Uterus (tissue), 4 donors: ENCODE results near the gene CROT. TPM values are rescaled to one million over a fixed set of nuclear protein-coding genes. Genes with fewer than 3 reads are reported as not detected.

Experiments
- DNase-seq, 2 donors: peaks; one replicate each; pipeline ENCODE4 v3.0.0-alpha.2; 2019 to 2020
- H3K27ac ChIP-seq, 2 donors: fragments of 200-600 bp; sonication (generic); 1 replicate in 1 of 2; 2 replicates in 1 of 2; pipeline ENCODE4 v1.5.1; 2016 to 2018
- H3K27me3 ChIP-seq, 2 donors: fragments of 200-600 bp; sonication (generic); one replicate each; pipeline ENCODE4 v1.5.1; 2018 to 2019; ENCODE audit warnings: control low read depth in 1 of 2
- H3K36me3 ChIP-seq, 2 donors: fragments of 200-600 bp; sonication (generic); one replicate each; pipeline ENCODE4 v1.5.1; 2019; ENCODE audit warnings: control low read depth in 1 of 2
- H3K4me1 ChIP-seq, 2 donors: fragments of 200-600 bp; sonication (generic); one replicate each; pipeline ENCODE4 v1.5.1; 2018 to 2019; ENCODE audit warnings: control low read depth in 1 of 2
- H3K4me3 ChIP-seq, 2 donors: fragments of 200-600 bp; sonication (generic); 1 replicate in 1 of 2; 2 replicates in 1 of 2; pipeline ENCODE4 v1.5.1; 2018 to 2019; ENCODE audit warnings: mild to moderate bottlenecking in 1 of 2
- H3K9me3 ChIP-seq, 2 donors: fragments of 200-600 bp; sonication (generic); one replicate each; pipeline ENCODE4 v1.5.1; 2019; ENCODE audit warnings: control low read depth in 1 of 2
- POLR2A ChIP-seq, 2 donors: fragments of 450-650 bp; IDR thresholded peaks; one replicate each; pipeline ENCODE4 v1.6.1; 2016; ENCODE audit warnings: antibody characterized with exemption in 2 of 2, mild to moderate bottlenecking in 1 of 2, moderate library complexity in 1 of 2
- intact Hi-C: fragments of 100-400 bp; cut with DNase I; formaldehyde crosslinking; loops from one replicate; pipeline ENCODE4 v1.15.1; 2023; ENCODE audit warnings: low total_unique reads
- total RNA-seq, 4 donors: library from RNA; depleted of rRNA in 3 of 4; stranded (reverse); fragments of >200 nt in 3 of 4; gene quantifications; one replicate each; pipeline versions ENCODE4 v1.1.0 to v1.2.4, GENCODE V29; 2014 to 2023
- TF ChIP-seq, protein P1 (sequence below), 4 experiments: fragments of 200-600 bp in 2 of 4; fragments of 450-650 bp in 2 of 4; sonication (generic) in 2 of 4; IDR thresholded peaks; one replicate each; pipeline ENCODE4 v1.5.1; 2016 to 2019; ENCODE audit warnings: antibody characterized with exemption in 4 of 4, mild to moderate bottlenecking in 2 of 4, moderate library complexity in 1 of 4
- donor health status: DM: yes; HTN: yes; CAD: no.

The CROT gene
- total RNA-seq, 4 donors from 2014 or later, result 4.1 to 43.0 (median 14.0) TPM

DNA sequence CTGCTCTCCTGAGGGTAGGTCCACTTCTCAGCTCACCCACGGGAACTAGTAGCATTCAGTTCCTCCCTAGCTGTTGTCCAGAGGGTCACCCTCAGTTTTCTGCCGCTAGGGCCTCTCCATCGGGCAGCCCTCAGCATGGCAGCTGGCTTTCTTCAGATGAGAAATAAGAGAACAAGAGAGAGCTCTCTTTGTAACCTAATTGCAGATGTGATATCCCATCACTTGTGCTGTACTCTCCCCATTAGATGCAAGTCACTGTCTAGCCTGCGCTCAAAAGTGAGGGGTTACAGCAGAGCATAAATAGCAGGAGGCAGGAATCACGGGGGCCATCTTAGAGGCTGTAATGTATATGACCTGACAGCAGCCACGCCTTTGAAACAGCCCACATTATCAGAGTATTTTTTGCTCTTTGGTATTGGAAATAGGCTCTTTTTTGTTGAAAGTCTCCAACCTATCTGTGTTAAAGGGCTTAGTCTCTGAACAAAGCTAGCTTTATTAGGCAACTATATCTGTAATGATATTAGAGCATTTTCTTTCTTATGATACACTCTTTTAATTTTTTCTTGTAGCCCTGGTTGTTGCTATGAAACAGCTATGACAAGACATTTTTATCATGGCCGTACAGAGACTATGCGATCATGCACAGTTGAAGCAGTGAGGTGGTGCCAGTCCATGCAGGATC, 45.7 kb downstream of the CROT start:
- Histone ChIP-seq H3K4me3 (no peak overlapping the region), H3K27ac (no peak overlapping the region), H3K27me3 (no peaks in the 10 kb centered on the region), H3K9me3 (no peaks in the 10 kb centered on the region), H3K4me1 (no peaks in the 10 kb centered on the region), H3K36me3 (no peaks in the 10 kb centered on the region)
- intact Hi-C loops, result loop anchor here (10.0 kb wide), 1 partner anchor 266 kb away; no protein-coding TSS in a partner anchor
- TF ChIP-seq, protein P1, sequence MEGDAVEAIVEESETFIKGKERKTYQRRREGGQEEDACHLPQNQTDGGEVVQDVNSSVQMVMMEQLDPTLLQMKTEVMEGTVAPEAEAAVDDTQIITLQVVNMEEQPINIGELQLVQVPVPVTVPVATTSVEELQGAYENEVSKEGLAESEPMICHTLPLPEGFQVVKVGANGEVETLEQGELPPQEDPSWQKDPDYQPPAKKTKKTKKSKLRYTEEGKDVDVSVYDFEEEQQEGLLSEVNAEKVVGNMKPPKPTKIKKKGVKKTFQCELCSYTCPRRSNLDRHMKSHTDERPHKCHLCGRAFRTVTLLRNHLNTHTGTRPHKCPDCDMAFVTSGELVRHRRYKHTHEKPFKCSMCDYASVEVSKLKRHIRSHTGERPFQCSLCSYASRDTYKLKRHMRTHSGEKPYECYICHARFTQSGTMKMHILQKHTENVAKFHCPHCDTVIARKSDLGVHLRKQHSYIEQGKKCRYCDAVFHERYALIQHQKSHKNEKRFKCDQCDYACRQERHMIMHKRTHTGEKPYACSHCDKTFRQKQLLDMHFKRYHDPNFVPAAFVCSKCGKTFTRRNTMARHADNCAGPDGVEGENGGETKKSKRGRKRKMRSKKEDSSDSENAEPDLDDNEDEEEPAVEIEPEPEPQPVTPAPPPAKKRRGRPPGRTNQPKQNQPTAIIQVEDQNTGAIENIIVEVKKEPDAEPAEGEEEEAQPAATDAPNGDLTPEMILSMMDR (IDR thresholded peaks at IDR 0.05), result no peak
- TF ChIP-seq POLR2A (IDR thresholded peaks at IDR 0.05), result no peak
- no peak for DNase-seq

DNA sequence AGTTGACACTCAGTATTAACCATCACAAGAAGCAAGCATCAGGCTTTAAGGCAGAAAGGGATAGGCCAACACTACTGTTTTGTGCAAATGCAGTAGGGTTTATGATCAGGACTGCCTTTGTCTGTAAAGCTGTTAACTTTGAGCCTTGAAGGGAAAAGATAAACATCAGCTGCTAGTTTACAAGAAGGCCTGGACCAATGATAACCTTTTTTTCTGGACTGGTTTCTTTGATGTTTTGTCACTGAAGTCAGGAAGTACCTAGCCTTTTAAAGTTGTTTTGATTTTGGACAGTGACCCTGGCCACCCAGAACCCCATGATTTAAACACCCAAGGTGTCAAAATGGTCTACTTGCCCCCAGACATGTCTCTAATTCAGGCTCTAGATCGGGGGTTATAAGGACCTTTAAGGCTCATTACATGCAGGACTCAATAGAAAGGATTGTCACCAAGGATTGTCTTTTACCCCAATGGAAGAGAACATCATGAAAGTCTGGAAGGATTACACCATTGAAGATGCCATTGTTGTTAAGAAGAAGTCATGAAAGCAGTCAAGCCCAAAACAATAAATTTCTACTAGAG, 50.1 kb downstream of the CROT start:
- Histone ChIP-seq H3K4me3 (no peak overlapping the region), H3K4me1 (peaks cover 0 to 3% of the 10 kb centered on the region in 2 donors), H3K27ac (no peak overlapping the region), H3K36me3 (no peaks in the 10 kb centered on the region), H3K27me3 (no peaks in the 10 kb centered on the region), H3K9me3 (no peaks in the 10 kb centered on the region)
- TF ChIP-seq, protein P1 (IDR thresholded peaks at IDR 0.05), result no peak
- no peak for TF ChIP-seq POLR2A (IDR thresholded peaks at IDR 0.05)
- intact Hi-C loops, result loop anchor here (10.0 kb wide), 1 partner anchor 271 kb away; no protein-coding TSS in a partner anchor
- no peak for DNase-seq

DNA sequence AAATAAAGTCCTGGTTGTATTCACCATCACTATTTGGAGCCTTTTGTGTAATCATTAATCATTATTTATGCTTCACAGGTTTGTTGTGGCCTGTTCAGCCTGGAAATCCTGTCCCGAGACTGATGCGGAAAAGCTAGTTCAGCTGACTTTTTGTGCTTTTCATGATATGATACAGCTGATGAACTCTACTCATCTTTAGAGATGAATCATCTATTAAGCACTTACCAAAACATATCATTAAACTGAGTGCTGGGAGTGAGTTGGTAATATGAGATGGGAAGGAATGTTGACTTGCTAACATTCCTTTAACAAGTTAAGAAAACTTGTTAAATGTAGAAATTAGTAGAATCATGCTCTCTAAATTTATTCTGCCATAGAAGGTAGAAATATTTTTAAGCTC, 53.0 kb downstream of the CROT start:
- H3K27ac ChIP-seq, result peak overlapping the region; percentile 30 to 56
- no peaks in the 10 kb centered on the region for H3K27me3 ChIP-seq
- peaks cover 0 to 3% of the 10 kb centered on the region in 2 donors for H3K4me1 ChIP-seq
- intact Hi-C loops, result loop anchor here (10.0 kb wide), 1 partner anchor 274 kb away; no protein-coding TSS in a partner anchor
- TF ChIP-seq POLR2A (IDR thresholded peaks at IDR 0.05), result no peak
- TF ChIP-seq, protein P1 (IDR thresholded peaks at IDR 0.05), result no peak
- no peaks in the 10 kb centered on the region for H3K36me3 ChIP-seq
- no peak for DNase-seq
- H3K9me3 ChIP-seq, result no peaks in the 10 kb centered on the region
- H3K4me3 ChIP-seq, result no peak overlapping the region

DNA sequence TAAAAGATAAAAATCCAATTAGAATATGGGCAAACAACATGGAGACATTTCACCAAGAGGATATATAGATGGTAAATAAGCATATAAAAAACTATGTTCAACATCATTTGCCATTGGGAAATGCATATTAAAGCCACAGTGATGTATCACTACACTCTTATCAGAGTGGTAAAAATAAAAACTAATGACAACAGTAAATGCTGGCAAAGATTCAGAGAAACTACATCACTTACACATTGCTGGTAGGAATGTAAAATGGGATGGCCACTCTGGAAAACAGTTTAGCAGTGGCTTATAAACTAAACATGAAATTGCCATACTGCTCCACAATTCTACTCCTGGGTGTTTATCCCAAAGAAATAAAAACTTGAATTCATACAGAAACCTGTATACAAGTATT, 59.2 kb downstream of the CROT start:
- TF ChIP-seq POLR2A (IDR thresholded peaks at IDR 0.05), result no peak
- TF ChIP-seq, protein P1 (IDR thresholded peaks at IDR 0.05), result no peak
- no peaks in the 10 kb centered on the region for H3K36me3 ChIP-seq
- no peaks in the 10 kb centered on the region for H3K27me3 ChIP-seq
- no peak for DNase-seq
- no peaks in the 10 kb centered on the region for H3K9me3 ChIP-seq
- no peak overlapping the region for H3K4me3 ChIP-seq
- no peak overlapping the region for H3K27ac ChIP-seq
- intact Hi-C loops, result no loop called here
- H3K4me1 ChIP-seq, result no peaks in the 10 kb centered on the region

DNA sequence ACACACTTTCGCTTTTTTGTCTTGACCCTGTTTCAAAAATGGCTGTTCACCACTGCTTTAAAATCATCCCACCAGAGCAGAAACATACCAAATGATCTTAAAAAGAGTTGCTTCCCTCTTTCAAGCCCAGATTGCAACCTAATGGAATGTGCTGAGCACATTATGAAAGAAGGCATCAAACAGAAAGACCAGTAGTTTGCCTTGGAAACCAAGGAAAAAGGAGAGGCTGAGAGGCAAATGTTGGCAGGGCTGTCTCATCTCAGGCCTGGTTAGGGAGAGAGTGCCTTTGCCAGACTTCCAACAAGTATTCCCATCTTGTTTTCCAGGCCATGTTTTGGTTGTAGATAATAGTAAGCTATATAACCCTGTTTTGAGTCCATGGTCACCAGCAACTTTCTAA, 65.7 kb downstream of the CROT start:
- H3K9me3 ChIP-seq, result no peaks in the 10 kb centered on the region
- no peaks in the 10 kb centered on the region for H3K4me1 ChIP-seq
- TF ChIP-seq, protein P1 (IDR thresholded peaks at IDR 0.05), result no peak
- TF ChIP-seq POLR2A (IDR thresholded peaks at IDR 0.05), result no peak
- H3K27me3 ChIP-seq, result no peaks in the 10 kb centered on the region
- no peak overlapping the region for H3K4me3 ChIP-seq
- DNase-seq, result no peak
- intact Hi-C loops, result no loop called here
- H3K36me3 ChIP-seq, result no peaks in the 10 kb centered on the region
- no peak overlapping the region for H3K27ac ChIP-seq
